ENCODE measurements around the gene RIN3. TPM values are rescaled to one million over a fixed set of nuclear protein-coding genes. Genes with fewer than 3 reads are reported as not detected.

RIN3 gene
- total RNA-seq, 1 experiment from 2014 or later = 2.4 TPM

DNA sequence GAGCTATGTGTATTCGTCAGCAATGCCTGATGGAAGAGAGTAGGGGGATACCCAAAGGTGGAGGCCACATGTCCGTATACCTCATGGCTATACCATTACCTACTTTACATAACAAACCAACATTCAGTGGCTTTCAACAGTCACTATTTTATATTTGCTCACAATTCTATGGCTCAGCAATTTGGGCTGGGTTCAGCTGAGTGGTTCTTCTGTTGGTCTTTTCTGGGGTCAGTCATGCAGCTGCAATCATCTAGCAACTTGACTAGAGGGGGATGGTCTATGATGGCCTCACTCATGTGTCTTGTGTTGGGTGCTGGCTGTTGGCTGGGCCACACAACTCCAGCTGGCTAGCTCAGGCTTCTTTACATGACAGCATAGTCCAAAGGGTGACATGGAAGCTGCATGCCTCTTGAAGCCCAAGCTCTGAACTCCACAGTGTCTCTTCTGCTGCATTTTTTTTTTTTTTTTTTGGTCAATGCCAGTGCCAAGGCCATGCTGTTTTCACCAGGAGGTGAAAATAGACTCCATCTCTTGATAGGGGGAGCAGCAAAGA lies 53.7 kb downstream of the RIN3 start:
- Histone ChIP-seq H3K9me3 (ENCODE audit: low read depth, low read length, poor library complexity, severe bottlenecking) (no peaks in the 10 kb centered on the region), H3K27me3 (replicated peaks; ENCODE audit: insufficient read depth, low read depth, low read length, poor library complexity) (no peaks in the 10 kb centered on the region), H3K4me3 (ENCODE audit: low read depth, low read length, poor library complexity, severe bottlenecking) (no peak overlapping the region), H3K4me1 (ENCODE audit: insufficient read depth, low read length, poor library complexity, severe bottlenecking) (no peaks in the 10 kb centered on the region), H3K36me3 (ENCODE audit: insufficient read depth, low read length, poor library complexity, severe bottlenecking) (no peaks in the 10 kb centered on the region), H3K27ac (ENCODE audit: low read depth, low read length, poor library complexity, severe bottlenecking) (no peak overlapping the region)
- POLR2A ChIA-PET (ENCODE audit: low non-redundant PET) = no interaction called here
- no peak for TF ChIP-seq EZH2 (IDR thresholded peaks at IDR 0.05; ENCODE audit: borderline replicate concordance, low read depth, low read length, poor library complexity, severe bottlenecking)
- TF ChIP-seq, protein P1, sequence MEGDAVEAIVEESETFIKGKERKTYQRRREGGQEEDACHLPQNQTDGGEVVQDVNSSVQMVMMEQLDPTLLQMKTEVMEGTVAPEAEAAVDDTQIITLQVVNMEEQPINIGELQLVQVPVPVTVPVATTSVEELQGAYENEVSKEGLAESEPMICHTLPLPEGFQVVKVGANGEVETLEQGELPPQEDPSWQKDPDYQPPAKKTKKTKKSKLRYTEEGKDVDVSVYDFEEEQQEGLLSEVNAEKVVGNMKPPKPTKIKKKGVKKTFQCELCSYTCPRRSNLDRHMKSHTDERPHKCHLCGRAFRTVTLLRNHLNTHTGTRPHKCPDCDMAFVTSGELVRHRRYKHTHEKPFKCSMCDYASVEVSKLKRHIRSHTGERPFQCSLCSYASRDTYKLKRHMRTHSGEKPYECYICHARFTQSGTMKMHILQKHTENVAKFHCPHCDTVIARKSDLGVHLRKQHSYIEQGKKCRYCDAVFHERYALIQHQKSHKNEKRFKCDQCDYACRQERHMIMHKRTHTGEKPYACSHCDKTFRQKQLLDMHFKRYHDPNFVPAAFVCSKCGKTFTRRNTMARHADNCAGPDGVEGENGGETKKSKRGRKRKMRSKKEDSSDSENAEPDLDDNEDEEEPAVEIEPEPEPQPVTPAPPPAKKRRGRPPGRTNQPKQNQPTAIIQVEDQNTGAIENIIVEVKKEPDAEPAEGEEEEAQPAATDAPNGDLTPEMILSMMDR (conservative IDR thresholded peaks at IDR 0.05; ENCODE audit: low read depth, low read length) = no peak
- CTCF ChIA-PET = no interaction called here
- intact Hi-C loops (cut with micrococcal nuclease; ENCODE audit: unreplicated experiment) = no loop called here
- BruUV-seq (replicated peaks) = no TSS peak
- DNase-seq (ENCODE audit: low spot score) = no peak

DNA sequence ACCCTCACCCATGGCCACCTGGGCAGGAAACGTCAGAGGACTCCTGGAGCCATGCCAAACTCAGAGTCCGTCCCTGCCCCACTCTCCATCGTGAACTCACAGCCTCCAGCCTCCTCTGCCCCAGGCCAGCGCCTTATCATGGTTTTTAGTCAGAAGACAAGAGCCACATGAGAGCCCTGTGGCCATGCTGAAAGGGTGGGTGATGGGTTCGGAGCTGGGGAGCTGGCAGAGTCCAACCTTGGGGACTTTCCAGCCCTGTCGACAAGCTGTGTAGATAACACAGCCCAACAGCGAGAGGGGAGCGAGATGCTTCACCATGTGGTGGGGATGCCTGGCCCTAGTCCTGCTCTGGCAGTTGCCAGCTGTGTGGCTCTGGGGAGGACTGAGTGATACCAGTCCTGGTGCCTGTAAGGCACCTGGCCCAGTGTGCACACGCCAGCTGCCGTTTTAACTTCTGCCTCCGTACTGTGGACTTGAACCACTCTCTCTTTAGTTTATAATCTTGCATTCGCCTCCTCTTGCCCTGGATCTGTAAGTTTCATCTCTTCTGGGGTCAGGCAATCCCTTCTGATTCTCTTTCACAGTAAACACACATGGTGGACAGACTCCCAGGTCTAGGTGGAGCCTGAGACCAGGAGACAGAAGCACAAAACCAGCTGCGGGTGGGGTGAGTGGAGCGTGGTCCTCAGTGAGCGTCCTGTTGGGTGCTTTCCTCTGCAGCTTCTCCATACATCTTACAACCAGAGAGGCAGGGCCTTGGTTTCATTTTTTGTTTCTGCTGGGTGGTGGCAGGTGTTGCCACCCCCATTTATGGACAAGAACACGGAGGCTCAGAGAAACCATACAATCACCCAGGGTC lies 55.3 kb downstream of the RIN3 start:
- CTCF ChIA-PET = no interaction called here
- Histone ChIP-seq H3K27ac (ENCODE audit: low read depth, low read length, poor library complexity, severe bottlenecking) (no peak overlapping the region), H3K36me3 (ENCODE audit: insufficient read depth, low read length, poor library complexity, severe bottlenecking) (no peaks in the 10 kb centered on the region), H3K4me1 (ENCODE audit: insufficient read depth, low read length, poor library complexity, severe bottlenecking) (no peaks in the 10 kb centered on the region), H3K9me3 (ENCODE audit: low read depth, low read length, poor library complexity, severe bottlenecking) (no peaks in the 10 kb centered on the region), H3K4me3 (ENCODE audit: low read depth, low read length, poor library complexity, severe bottlenecking) (no peak overlapping the region), H3K27me3 (replicated peaks; ENCODE audit: insufficient read depth, low read depth, low read length, poor library complexity) (no peaks in the 10 kb centered on the region)
- no TSS peak for BruUV-seq (replicated peaks)
- intact Hi-C loops (cut with micrococcal nuclease; ENCODE audit: unreplicated experiment) = no loop called here
- POLR2A ChIA-PET (ENCODE audit: low non-redundant PET) = no interaction called here
- no peak for TF ChIP-seq EZH2 (IDR thresholded peaks at IDR 0.05; ENCODE audit: borderline replicate concordance, low read depth, low read length, poor library complexity, severe bottlenecking)
- TF ChIP-seq, protein P1 (conservative IDR thresholded peaks at IDR 0.05; ENCODE audit: low read depth, low read length) = no peak
- DNase-seq (ENCODE audit: low spot score) = no peak

DNA sequence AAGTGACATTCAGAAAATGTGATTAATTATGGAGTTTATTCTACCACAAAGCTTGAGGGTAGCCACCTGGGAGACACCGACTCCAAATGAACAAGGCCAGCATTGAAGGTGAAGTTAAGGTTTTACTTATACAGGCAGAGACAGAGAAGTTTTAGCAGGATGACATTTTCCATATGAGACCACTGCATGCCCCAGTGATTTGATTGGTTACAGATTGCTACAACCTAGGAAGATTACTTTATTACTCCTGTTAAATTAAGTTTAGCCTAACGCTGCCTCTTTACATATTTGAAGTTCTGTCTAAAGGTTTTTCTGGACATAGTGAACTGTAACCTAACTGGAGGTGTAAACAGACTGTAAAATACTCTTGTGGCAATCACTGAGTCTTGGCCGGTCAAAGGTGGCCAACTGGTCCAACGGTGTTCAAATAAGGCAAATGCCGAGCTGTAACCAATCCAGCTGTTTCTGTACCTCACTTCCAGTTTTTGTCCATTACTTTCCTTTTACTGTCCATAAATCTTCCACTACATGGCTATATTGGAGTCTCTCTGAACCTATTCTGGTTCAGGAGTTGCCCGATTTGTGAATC lies 57.2 kb downstream of the RIN3 start:
- intact Hi-C loops (cut with micrococcal nuclease; ENCODE audit: unreplicated experiment) = no loop called here
- Histone ChIP-seq H3K27ac (ENCODE audit: low read depth, low read length, poor library complexity, severe bottlenecking) (no peak overlapping the region), H3K4me3 (ENCODE audit: low read depth, low read length, poor library complexity, severe bottlenecking) (no peak overlapping the region), H3K4me1 (ENCODE audit: insufficient read depth, low read length, poor library complexity, severe bottlenecking) (no peaks in the 10 kb centered on the region), H3K9me3 (ENCODE audit: low read depth, low read length, poor library complexity, severe bottlenecking) (no peaks in the 10 kb centered on the region), H3K27me3 (replicated peaks; ENCODE audit: insufficient read depth, low read depth, low read length, poor library complexity) (no peaks in the 10 kb centered on the region), H3K36me3 (ENCODE audit: insufficient read depth, low read length, poor library complexity, severe bottlenecking) (no peaks in the 10 kb centered on the region)
- DNase-seq (ENCODE audit: low spot score) = no peak
- ChIA-PET POLR2A (ENCODE audit: low non-redundant PET) (no interaction called here), CTCF (no interaction called here)
- BruUV-seq (replicated peaks) = no TSS peak
- TF ChIP-seq, protein P1 (conservative IDR thresholded peaks at IDR 0.05; ENCODE audit: low read depth, low read length) = no peak
- TF ChIP-seq EZH2 (IDR thresholded peaks at IDR 0.05; ENCODE audit: borderline replicate concordance, low read depth, low read length, poor library complexity, severe bottlenecking) = no peak
